ENCODE measurements around the gene CFAP70.
"Not testable (repeated sequence)": the region's sequence is repeated elsewhere in the genome, so short reads cannot be mapped to it uniquely, and the experiment has no call there.

The CFAP70 gene

GRCh38 chr10:73358331-73359279 lies at the start of gene CFAP70:
Gene CFAP70 (minus strand): TSS chr10:73358864. CDS start chr10:73354796, 4,068 bp downstream.
- peak; percentile 97 for DNase-seq

DNA sequence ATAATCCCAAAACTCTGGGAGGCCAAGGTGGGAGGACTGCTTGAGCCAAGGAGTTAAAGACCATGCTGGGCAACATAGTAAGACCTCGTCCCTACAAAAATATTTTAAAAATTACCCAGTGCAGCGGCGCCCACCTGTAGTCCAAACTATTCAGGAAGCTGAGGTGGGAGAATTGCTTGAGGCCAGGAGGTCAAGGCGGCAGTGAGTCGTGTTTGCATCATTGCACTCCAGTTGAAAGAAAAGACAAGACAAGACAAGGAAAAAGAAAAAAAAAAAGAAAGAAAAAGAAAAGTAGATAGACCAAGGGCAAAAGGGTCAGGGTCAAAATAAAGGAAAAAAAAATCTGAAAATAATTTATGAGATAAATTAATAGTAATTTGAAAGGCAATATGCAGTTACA lies 49.4 kb upstream of the CFAP70 start:
- DNase-seq: no peak

- DNase-seq: no peak
Observed at GRCh38 chr10:73407495-73407894, 48.8 kb upstream of the CFAP70 start.

DNA sequence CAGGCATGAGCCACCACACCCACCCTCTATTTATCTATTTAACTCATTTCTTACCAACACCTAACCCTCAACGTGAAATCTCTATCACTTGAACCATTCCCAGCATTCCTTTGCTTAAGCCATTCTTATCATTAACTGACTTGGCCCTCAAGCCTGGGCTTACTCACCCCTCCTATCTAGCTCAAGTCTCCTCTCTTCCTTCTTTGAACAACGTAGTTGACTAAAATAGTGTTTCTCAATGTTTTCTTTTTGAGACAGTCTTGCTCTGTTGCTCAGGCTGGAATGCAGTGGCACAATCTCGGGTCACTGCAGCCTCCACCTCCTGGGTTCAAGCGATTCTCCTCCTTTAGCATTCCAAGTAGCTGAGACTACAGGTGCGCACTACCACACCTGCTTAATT lies 48.2 kb upstream of the CFAP70 start:
- no peak for DNase-seq

GRCh38 chr10:73405556-73405955 lies 46.9 kb upstream of the CFAP70 start:
- DNase-seq: no peak

DNA sequence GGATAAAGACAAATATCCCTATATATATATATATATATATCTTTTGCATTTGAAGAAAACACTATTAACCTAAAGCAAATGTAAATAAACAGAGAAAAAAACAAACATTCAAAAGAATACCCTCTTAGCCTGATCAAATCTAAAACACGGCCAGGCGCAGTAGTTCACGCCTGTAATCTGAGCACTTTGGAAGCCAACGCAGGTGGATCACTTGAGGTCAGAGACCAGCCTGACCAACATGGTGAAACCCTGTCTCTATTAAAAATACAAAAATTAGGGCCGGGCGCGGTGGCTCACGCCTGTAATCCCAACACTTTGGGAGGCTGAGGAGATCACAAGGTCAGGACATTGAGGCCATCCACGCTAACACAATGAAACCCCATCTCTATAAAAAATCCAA lies 46.0 kb upstream of the CFAP70 start:
- no peak for DNase-seq

GRCh38 chr10:73401636-73402035 lies 43.0 kb upstream of the CFAP70 start:
- no peak for DNase-seq

DNA sequence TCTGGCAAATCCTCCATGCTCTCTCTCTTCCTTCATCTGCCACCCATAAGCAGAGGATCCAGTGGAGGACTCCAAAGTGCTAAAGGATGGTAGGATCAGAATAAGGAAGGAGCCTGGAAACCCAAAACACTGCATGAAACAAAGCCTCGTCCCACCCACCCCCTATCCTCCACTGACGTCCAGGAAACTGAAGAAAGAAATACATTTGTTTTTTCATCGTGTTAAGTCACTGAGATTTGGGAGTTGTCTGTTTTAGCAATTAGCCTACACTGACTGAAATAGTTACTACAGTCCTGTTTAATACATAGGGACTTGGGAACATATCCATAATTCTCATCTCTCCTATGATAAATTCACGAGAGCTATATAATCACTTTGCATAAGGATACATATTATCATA lies 40.4 kb upstream of the CFAP70 start:
- no peak for DNase-seq

GRCh38 chr10:73398024-73398423 lies 39.4 kb upstream of the CFAP70 start:
- DNase-seq: no peak

DNA sequence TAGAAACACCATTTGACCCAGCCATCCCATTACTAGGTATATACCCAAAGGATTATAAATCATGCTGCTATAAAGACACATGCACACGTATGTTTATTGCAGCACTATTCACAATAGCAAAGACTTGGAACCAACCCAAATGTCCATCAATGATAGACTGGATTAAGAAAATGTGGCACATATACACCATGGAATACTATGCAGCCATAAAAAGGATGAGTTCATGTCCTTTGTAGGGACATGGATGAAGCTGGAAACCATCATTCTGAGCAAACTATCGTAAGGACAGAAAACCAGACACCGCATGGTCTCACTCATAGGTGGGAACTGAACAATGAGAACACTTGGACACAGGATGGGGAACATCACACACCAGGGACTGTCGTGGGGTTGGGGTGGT lies 35.7 kb upstream of the CFAP70 start:
- DNase-seq: not testable (repeated sequence)

- DNase-seq: no peak
Observed at GRCh38 chr10:73388228-73388627, 29.6 kb upstream of the CFAP70 start.

DNA sequence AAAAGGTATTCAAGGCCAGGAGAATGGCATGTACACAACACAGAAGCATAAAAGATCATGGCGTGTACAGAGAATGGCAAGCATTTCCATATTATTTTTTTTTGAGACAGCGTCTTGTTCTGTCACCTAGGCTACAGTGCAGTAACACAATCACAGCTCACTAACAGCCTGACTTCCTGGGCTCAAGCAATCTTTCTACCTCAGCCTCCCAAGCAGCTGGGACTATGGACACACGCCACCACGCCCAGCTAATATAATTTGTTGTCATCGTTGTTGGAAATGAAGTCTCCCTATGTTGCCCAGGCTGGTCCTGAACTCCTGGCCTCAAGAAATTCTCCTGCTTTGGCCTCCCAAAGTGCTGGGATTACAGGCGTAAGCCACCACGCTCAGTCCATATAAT lies 27.9 kb upstream of the CFAP70 start:
- no peak for DNase-seq

- no peak for DNase-seq
Observed at GRCh38 chr10:73379064-73379748, 20.5 kb upstream of the CFAP70 start.

DNA sequence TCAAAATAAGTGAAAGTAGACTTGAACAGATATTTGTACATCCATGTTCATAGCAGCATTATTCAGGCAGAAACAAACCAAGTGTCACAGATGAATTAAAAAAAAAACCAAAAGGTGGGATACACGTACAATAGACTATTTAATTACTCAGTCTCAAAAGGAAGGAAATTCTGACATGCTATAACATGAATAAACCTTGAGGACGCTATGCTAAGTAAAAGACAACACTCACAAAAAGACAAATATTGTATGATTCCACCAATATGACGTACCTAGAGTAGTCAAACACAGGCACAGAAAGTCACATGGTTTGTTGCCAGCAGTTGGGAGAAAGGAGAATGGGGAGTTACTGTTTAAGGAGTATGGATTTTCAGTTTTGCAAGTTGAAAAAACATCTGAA lies 18.0 kb upstream of the CFAP70 start:
- no peak for DNase-seq

- DNase-seq: no peak
Observed at GRCh38 chr10:73368238-73368637, 9.6 kb upstream of the CFAP70 start.

GRCh38 chr10:73366381-73367298 lies 8.0 kb upstream of the CFAP70 start:
- DNase-seq: no peak

DNA sequence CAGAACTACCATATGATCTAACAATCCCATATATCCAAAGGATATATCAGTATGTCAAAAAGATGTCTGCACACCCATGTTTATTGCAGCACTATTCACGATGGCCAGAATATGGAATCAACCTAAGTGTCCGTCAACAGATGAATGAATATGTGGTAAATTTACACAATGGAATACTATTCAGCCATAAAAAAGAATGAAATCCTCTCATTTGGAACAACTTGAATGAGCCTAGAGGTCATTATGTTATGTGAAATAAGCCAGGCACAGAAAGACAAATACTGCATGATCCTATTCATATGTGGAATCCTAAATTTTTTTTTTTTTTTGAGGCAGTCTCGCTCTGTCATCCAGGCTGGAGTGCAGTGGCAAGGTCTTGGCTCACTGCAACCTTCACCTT lies 6.3 kb upstream of the CFAP70 start:
- no peak for DNase-seq

DNA sequence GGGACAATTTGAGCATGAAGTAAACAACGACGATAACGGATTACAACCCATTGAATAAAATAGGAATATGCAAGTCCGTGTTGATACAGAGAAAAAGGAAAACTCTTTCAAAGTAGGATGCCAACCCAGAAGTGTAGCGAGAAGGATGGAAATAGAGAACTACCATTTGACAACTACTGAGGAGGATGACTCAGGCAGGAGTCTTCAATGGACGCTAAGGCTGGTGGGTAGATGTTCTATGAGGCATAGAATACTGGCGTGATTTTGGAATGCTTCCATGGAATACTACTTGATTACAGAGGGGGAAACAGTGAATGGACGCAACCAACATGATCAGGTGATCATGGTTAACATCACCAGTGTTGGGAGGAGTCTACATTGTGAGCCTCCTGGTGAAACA lies 828 bp upstream of the CFAP70 start:
- no peak for DNase-seq

DNA sequence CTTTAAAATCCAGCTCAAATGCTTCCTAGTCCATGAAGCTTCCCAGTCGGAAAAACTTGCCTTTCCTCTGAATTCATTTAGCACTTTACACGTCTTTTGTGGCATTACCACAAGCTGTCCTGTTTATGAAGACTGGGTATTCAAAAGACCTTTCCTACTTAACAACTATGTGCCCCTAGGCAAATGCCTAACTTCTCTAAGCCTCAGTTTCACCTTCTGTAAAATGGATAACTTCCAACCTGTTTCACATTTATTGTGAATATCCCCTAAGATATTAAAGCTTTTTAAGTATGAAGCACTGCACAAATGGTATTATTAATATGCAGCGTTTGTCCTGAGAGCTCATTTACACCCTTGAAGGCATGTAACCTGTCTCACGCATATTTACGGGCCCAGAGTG lies 843 bp downstream of the CFAP70 start:
- DNase-seq: no peak

GRCh38 chr10:73357166-73357565 lies 1.5 kb downstream of the CFAP70 start:
- DNase-seq: no peak

DNA sequence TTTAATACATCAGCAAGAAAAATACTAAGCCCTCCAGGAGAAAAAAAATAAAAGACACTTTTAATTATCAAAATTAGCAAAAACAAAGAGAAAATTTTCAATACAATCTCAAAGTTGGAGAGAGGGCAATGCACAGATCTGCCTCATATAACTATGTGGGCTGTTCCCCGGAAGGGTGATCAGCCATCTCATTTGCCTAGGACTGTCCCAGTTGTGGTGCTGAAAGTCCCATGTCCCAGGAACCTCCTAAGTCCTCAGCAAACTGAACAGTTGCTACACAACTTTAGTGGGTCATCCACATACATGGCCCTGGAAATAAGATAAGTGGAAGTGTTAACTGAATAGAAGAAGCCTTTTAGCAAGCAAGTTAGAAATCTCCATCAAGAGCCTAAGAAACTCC lies 14.4 kb downstream of the CFAP70 start:
- DNase-seq: no peak

- no peak for DNase-seq
Observed at GRCh38 chr10:73340121-73340520, 18.5 kb downstream of the CFAP70 start.

DNA sequence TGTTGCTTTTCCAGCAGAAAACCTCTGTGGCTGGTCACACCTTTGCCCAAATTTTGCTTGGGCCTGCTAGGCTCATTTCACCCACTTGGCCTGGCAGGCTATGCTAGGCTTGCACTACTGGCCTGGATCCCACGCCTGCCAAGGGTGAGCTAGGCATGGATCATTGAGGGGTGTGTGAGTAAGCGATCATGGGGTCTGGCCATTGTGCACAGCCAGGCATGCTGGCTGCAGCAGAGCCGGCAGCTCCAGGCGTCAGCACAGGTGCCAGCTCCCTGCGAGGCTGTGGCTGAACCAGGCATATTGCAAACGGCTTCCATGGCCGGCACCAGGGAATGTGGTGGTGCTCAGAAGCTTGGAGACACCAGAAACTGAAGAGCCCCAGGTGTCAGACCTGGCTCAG lies 19.2 kb downstream of the CFAP70 start:
- DNase-seq: no peak

Measured in fibroblast of upper back skin (primary cell).